Heart left ventricle (tissue), 13 donors: ENCODE results near the gene SLC30A7.

ENCODE experiments used
- CTCF ChIP-seq, 12 donors: fragments of 200-600 bp; sonication (generic) in 4 of 12; IDR thresholded peaks; one replicate each; pipeline versions ENCODE4 v1.5.0 to v1.8.0; 2018 to 2022; ENCODE audit warnings: antibody characterized with exemption in 12 of 12, mild to moderate bottlenecking in 5 of 12
- POLR2A ChIP-seq, 2 donors: fragments of 450-650 bp; IDR thresholded peaks; one replicate each; pipeline ENCODE4 v1.6.1; 2017; ENCODE audit warnings: antibody characterized with exemption in 2 of 2, mild to moderate bottlenecking in 2 of 2, moderate library complexity in 2 of 2
- donor health status: ischemic (EF 13 %, LVEDD 7.1; RV severe dilation, severe dysfunction).
- donor health status: DM: no; HTN: yes; CAD: no.
- donor health status: DM: no; HTN: no; CAD: no.
- donor health status: ischemic (EF 25% LVEDD 6.9; RV normal size, moderate dysfunction).
- donor health status: ischemic (EF 25% LVEDD 5.7; RV mildly dilated, moderate dysfunction).
- donor health status: ischemic (EF 35%, LVEDD 5.7; RV mildly dilated, moderate dysfunction).
- donor health status: nonischemic (EF 11% LVEDD 7.7; RV severe dilation, severe dysfunction).
- donor health status: DM: yes; HTN: yes; CAD: no.
- donor health status: PGD.
- donor health status: ischemic (EF 29% LVEDD 5.4; RV normal size, mild dysfunction).
- donor health status: nonischemic (EF 23%, LVEDD 6.1; RV moderate dilation, normal function).

DNA sequence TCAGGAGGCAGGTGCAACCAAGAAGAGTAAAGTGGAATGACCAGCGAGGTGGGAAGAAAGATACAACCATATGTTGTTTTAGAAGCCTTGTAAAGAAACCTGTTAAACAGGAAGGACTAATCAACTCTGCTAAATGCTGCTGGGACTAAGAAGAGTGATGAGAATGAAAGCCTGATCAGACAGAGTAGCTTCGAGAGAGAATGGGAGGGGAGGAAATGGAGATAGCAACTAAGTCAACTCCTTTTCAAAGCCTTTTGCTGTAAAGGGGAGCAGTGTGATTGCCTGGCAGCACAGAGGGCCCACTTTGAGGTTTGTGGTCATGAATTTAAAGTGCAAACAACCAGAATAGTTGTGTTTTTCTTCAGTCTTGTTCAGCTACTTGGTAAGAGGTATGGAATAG is 31.4 kb downstream of the SLC30A7 start:
- TF ChIP-seq CTCF (IDR thresholded peaks at IDR 0.05) (no peak), POLR2A (IDR thresholded peaks at IDR 0.05) (no peak)
